ENCODE data around the gene SDK1. TPM values are rescaled to one million over a fixed set of nuclear protein-coding genes. Genes with fewer than 3 reads are reported as not detected.
"Not testable (repeated sequence)": the region's sequence is repeated elsewhere in the genome, so short reads cannot be mapped to it uniquely, and the experiment has no call there.

SDK1 gene
- polyA plus RNA-seq, 1 donor from 2014 or later, result not detected

DNA sequence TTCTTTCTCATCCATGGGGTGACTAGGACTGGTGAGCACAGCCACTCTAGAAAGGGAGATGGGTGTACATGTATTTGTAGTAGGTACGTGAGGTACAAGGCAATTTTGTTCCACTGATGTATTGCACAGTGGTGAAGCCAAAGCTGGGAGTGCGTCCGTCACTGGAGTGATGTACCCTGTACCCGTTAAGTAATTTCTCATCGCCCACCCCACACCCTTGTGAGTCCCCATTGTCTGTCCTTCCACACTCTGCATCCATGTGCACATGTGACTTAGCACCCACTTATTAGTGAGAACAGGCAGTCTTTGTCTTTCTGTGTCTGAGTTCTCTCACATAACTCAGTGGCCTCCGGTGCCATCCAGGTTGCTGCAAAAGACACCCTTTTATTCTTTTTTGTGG is 658.3 kb downstream of the SDK1 start:
- H3K4me1 Mint-ChIP-seq, result peaks cover 15 to 27% (median 21%) of the 10 kb centered on the region in 3 donors
- peaks cover 0 to 5% (median 0%) of the 10 kb centered on the region in 3 donors for H3K9me3 Mint-ChIP-seq
- no peaks in the 10 kb centered on the region for H3K36me3 Mint-ChIP-seq
- H3K4me3 Mint-ChIP-seq, result no peak overlapping the region
- no peak overlapping the region for H3K27ac Mint-ChIP-seq
- peaks cover 12% of the 10 kb centered on the region for H3K27me3 Mint-ChIP-seq

DNA sequence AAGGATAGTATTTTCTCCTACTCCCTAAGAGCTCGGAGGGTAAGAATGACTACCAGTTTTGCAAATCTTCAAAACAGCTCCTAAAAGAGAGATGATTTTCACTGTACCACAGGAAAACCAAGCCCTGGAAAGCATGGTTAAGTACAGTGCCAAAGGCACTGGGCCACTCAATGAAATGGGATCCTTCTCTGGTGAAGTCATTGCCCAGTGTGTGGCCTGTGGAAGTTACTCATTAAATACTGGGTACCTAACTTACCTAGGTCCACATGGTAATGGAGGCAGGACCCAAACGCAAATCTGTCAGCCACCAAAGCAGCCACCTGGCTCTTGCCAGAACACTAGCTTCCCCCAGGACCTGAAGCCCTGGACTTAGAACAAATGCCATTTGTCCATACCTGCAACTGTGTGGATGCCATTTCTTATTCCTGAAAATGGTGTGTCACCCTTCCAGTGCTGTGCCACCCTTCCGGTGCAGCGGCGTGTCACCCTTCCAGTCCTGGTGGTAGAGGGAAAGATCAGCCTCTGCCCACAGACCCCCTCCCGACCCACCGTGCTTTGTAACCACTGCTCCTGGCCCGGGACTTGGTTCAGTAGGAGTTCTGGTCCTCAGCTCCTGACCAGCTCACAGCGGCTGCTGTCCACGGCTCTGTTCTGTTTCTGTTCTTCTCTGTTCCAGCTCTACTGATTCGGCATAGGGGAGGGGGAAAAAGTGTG is 659.2 kb downstream of the SDK1 start:
- no peaks in the 10 kb centered on the region for H3K36me3 Mint-ChIP-seq
- H3K9me3 Mint-ChIP-seq, result peaks cover 0 to 5% (median 0%) of the 10 kb centered on the region in 3 donors
- H3K27me3 Mint-ChIP-seq, result peaks cover 10% of the 10 kb centered on the region
- no peak overlapping the region for H3K4me3 Mint-ChIP-seq
- H3K4me1 Mint-ChIP-seq, result peaks cover 15 to 27% (median 19%) of the 10 kb centered on the region in 3 donors
- H3K27ac Mint-ChIP-seq, result no peak overlapping the region

DNA sequence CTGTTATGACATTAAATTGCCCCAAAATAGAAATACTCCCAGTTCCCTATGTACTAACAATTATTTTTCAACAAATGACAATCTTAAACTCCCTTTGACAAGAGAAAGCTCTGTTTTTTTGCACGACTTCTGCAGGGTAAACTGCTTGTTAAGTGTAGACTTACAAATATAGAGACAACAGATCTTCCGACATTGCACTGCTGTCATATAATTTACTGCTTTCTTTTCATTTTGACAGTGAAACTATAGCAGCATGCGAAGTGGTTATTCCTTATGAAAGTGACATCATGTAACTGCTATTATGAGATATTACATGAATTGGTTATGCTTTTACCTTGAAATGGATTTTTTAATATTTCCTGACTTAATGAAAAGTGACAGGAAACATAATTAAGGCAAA is 659.9 kb downstream of the SDK1 start:
- Mint-ChIP-seq H3K4me1 (peaks cover 12 to 21% (median 15%) of the 10 kb centered on the region in 3 donors), H3K27me3 (peaks cover 13% of the 10 kb centered on the region), H3K36me3 (no peaks in the 10 kb centered on the region), H3K4me3 (no peak overlapping the region), H3K27ac (no peak overlapping the region), H3K9me3 (peaks cover 0 to 5% (median 0%) of the 10 kb centered on the region in 3 donors)

DNA sequence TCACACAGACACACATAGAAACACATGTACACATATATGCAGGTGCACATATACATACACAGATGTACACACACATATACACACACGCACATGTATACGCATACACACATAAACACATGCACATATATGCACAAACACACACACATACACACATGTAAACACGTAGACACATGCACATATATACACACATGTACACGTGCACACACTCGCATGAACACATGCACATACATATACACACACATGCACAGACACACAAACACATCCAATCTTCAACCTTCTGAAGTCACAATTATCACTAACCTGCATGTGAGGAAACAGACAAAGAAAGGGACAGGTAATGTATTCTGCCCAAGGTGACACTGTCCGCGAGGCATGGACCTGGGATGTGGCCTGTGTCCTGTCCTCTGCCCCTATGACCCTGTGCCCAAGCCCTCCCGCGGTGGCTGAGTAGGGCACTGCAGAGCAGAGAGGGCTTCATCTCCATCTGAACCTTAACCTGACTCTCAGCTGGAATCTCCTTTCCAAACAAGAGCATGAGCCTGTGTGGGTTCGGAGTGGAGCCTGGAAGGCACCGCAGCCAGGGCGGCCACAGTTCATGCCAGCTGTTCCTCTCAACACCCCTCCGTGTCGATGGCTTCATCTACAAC is 660.9 kb downstream of the SDK1 start:
- Mint-ChIP-seq H3K9me3 (peaks cover 0 to 5% (median 0%) of the 10 kb centered on the region in 3 donors), H3K36me3 (no peaks in the 10 kb centered on the region), H3K27me3 (peaks cover 6% of the 10 kb centered on the region), H3K4me1 (peaks cover 8 to 11% (median 10%) of the 10 kb centered on the region in 3 donors), H3K4me3 (no peak overlapping the region), H3K27ac (no peak overlapping the region)

DNA sequence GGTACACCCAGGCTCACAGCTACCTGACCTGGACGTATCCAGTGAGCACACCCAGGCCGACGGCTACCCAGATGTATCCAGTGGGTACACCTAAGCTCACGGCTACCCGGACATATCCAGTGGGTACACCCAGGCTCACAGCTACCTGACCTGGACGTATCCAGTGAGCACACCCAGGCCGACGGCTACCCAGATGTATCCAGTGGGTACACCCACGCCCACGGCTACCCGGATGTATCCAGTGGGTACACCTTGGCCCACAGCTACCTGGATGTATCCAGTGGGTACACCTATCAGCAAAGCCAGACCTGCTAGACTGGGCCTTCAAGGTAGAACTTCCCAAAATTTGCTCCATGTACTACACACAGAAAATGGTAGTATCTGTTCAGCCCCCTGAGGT is 662.7 kb downstream of the SDK1 start:
- H3K4me3 Mint-ChIP-seq, result not testable (repeated sequence)

DNA sequence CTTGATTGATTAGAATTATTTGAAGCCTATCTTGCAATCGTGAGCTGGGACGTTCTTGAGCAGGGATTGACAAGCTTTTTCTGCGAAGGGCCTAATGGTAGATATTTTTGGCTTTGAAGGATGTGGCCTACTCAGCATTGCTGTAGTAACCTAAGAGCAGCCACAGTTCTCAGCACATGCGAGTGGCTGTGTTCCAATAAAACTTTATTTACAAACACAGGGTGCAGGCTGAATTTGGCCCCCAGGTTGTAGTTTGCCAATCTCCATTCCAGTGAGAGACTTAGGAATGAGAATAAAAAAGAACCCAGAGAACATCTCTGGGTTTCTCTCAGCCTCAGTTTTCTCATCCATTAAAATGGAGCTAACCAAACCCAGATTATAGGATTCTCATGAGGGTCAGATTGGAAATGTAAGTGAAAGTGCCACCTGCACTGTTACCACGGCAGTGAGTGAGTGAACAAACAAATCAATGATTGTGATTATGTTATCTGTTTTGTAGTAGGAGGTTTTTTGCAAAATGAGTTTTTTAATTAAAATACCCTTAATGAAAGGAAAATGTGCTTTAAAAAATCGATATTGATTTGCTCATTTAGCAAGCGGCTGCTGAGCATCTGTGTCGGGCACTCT is 664.0 kb downstream of the SDK1 start:
- peaks cover 8% of the 10 kb centered on the region for H3K27me3 Mint-ChIP-seq
- peaks cover 0 to 2% (median 2%) of the 10 kb centered on the region in 3 donors for H3K4me1 Mint-ChIP-seq
- H3K9me3 Mint-ChIP-seq, result peaks cover 0 to 5% (median 4%) of the 10 kb centered on the region in 3 donors
- no peak overlapping the region for H3K27ac Mint-ChIP-seq
- H3K4me3 Mint-ChIP-seq, result no peak overlapping the region
- no peaks in the 10 kb centered on the region for H3K36me3 Mint-ChIP-seq

More for the DNA sequence above, 662.7 kb downstream of the SDK1 start:
- not testable (repeated sequence) for H3K27me3 Mint-ChIP-seq, H3K9me3 Mint-ChIP-seq, H3K27ac Mint-ChIP-seq, H3K4me1 Mint-ChIP-seq, H3K36me3 Mint-ChIP-seq

DNA sequence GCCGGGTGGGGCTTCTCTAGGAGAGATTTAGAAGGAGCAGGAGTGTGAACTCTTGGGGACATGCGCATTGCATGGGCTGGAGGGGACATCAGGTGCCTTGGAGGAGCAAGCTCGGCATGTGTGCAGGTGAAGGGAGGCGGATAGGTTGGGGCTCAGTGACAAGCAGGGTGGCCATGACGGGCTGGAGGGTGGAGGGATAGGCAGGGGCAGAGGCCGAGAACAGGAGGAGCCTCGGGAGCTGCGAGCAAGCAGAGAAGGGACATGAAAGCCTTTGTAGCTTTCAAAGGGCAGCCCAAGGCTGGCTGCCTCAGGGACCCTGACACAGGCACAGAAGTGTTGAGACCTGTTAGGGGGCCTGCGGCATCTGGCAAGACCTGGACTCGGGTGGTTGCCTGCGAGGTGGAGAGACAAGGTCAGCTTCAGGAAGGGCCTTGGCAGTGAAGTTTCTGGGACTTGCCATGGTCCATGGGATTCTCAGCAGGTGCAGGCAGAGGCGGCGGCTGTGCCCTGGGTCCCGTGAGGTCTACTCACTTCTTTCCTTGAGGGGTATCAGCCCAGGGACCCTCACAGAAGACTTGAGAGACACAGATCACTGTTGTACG is 664.8 kb downstream of the SDK1 start:
- Mint-ChIP-seq H3K36me3 (no peaks in the 10 kb centered on the region), H3K4me1 (peaks cover 0 to 3% (median 2%) of the 10 kb centered on the region in 3 donors), H3K9me3 (peaks cover 0 to 5% (median 4%) of the 10 kb centered on the region in 3 donors), H3K27me3 (peaks cover 6% of the 10 kb centered on the region), H3K4me3 (no peak overlapping the region), H3K27ac (no peak overlapping the region)

DNA sequence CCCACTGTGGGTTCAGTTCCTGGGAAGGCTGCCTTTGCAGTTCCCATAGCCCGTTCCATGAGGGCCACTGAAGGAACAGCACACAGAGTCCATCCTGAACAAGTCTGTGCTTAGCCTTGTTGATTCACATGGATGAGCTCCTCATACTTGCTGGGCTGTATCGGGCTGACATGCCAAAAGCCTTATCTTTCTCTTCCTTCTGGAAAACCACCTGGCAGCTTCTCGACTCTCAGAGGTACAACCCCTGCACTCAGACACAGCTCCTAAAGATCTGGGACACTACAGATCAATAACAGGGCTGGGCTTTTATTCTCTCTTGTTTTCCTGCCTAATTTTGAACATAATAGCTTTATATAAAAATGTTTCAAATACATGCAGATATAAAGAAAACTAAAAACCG is 667.2 kb downstream of the SDK1 start:
- peaks cover 0 to 4% (median 0%) of the 10 kb centered on the region in 3 donors for H3K9me3 Mint-ChIP-seq
- H3K4me1 Mint-ChIP-seq, result peaks cover 0 to 3% (median 2%) of the 10 kb centered on the region in 3 donors
- no peaks in the 10 kb centered on the region for H3K36me3 Mint-ChIP-seq
- peak overlapping the region in 1 of 3 donors; percentile 6 for H3K27ac Mint-ChIP-seq
- H3K27me3 Mint-ChIP-seq, result peaks cover 13% of the 10 kb centered on the region
- peak overlapping the region in 1 of 4 donors; percentile 70 for H3K4me3 Mint-ChIP-seq

DNA sequence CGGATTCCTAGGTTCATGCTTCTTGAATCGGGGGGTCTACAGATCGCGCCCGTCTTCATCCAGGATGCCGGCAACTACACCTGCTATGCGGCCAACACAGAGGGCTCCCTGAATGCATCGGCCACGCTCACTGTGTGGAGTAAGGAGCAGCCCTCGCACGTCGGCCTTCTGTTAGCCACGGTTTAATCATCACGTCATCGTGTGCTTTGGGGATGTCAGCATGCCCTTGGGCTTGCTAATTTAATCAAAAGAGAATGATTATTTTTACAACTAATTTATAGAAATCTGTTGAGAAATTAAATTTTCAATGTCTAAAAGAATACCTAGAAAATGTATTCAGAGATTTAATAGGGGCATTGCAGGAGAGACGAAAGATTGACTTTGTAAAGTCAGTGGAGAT is 668.2 kb downstream of the SDK1 start:
- Mint-ChIP-seq H3K4me1 (peaks cover 0 to 3% (median 2%) of the 10 kb centered on the region in 3 donors), H3K36me3 (no peaks in the 10 kb centered on the region), H3K9me3 (peaks cover 0 to 4% (median 0%) of the 10 kb centered on the region in 3 donors), H3K4me3 (no peak overlapping the region), H3K27ac (no peak overlapping the region), H3K27me3 (peaks cover 13% of the 10 kb centered on the region)

DNA sequence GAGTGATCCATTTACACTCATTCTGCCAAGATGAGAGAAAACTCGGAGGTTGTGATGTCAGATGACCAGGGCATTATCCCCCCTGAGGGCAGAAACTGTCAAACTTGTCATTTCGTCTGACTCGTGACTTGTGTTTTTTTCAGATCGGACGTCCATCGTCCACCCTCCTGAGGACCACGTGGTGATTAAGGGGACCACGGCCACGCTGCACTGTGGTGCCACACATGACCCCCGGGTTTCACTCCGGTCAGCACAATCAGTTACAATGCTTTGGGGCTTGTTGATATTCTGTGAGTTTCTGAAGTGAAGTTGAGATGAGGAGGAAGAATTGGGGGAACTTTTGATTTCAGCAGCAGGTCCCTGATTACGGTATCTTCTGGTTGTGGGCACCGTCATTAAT is 670.3 kb downstream of the SDK1 start:
- Mint-ChIP-seq H3K27me3 (peaks cover 8% of the 10 kb centered on the region), H3K4me1 (peaks cover 0 to 3% (median 2%) of the 10 kb centered on the region in 3 donors), H3K36me3 (no peaks in the 10 kb centered on the region), H3K4me3 (no peak overlapping the region), H3K27ac (no peak overlapping the region), H3K9me3 (peaks cover 0 to 4% (median 0%) of the 10 kb centered on the region in 3 donors)

DNA sequence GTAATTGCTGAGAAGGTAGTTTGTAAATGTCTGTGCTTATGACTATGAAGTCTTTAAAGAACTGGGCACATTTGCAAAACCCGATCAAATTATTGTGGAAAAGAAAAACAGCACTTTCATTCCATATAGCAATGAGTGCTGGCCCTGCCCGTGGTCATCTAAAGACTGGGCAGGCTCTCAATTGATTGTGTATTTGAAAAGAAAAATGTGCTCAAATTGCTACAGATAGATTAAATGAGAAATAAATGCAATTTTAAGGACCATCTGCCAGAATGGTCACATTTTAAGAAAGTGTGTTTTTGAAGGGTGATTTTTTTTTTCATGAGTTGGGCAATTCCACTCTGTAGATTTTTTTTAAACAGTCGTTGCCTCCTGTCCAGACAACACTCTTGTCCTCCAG is 672.2 kb downstream of the SDK1 start:
- Mint-ChIP-seq H3K4me1 (peaks cover 0 to 3% (median 2%) of the 10 kb centered on the region in 3 donors), H3K27ac (no peak overlapping the region), H3K27me3 (peaks cover 7% of the 10 kb centered on the region)

DNA sequence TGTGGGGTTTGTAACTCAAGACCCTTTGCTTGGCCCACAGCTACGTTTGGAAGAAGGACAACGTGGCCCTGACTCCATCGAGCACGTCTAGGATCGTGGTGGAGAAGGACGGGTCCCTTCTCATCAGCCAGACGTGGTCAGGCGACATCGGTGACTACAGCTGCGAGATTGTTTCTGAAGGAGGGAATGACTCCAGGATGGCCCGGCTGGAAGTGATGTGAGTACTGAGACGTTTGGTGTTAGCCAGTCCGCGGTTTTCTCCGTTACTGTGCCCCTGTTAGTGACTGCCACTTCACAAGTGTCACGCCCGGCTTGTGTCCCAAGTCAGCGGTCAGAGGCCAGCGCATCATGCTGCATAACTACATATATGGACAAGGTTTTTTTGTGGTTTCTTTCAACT is 673.3 kb downstream of the SDK1 start:
- Mint-ChIP-seq H3K36me3 (no peaks in the 10 kb centered on the region), H3K27ac (no peak overlapping the region), H3K4me3 (no peak overlapping the region), H3K4me1 (peaks cover 0 to 4% (median 0%) of the 10 kb centered on the region in 3 donors), H3K9me3 (peaks cover 0 to 3% (median 0%) of the 10 kb centered on the region in 3 donors), H3K27me3 (peaks cover 7% of the 10 kb centered on the region)

More for the DNA sequence above, 672.2 kb downstream of the SDK1 start:
- Mint-ChIP-seq H3K4me3 (no peak overlapping the region), H3K36me3 (no peaks in the 10 kb centered on the region), H3K9me3 (peaks cover 0 to 7% (median 0%) of the 10 kb centered on the region in 3 donors)

DNA sequence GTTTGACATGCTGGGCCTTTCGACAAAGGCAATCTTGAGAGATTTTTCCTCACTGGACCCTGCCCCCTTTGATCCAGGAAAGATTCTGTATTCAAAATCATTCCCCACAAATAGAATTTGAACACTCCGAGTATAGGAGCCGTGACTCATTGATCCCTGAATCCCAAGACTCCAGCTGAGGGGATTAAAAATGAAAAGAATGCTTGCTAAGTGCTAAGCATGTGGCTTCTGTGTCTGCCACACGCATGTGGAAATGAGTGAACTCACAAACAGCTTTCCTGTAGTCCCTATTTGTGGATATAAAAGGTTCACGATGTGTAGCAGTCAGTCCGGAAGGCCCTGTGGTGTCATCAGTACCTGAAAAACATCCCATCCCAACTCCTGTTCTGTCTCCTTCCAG is 674.3 kb downstream of the SDK1 start:
- Mint-ChIP-seq H3K4me3 (no peak overlapping the region), H3K4me1 (peaks cover 0 to 1% (median 0%) of the 10 kb centered on the region in 3 donors), H3K9me3 (peaks cover 0 to 3% (median 0%) of the 10 kb centered on the region in 3 donors), H3K36me3 (no peaks in the 10 kb centered on the region), H3K27ac (no peak overlapping the region), H3K27me3 (peaks cover 7% of the 10 kb centered on the region)

DNA sequence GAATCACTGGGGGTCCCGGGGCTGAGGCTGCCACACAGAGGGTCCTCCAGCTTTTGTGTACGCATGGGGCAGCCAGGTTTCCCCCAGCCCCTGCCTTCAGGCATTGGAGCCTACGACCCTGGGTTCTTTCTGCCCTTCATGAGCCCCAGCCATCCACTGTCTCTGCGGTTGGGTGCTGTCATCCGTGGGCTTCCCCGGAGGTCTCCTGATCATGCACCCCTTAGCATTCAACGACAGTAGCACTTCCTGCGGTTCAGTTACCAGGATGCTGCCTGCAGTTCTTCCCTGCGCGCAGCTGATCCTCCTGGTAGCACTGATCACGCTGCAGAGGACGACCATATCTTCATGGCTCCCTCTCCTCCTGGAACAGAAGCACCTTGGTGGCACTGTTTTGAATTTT is 676.3 kb downstream of the SDK1 start:
- Mint-ChIP-seq H3K36me3 (no peaks in the 10 kb centered on the region), H3K4me3 (no peak overlapping the region), H3K27ac (no peak overlapping the region), H3K27me3 (no peaks in the 10 kb centered on the region), H3K9me3 (peaks cover 0 to 7% (median 0%) of the 10 kb centered on the region in 3 donors), H3K4me1 (peaks cover 0 to 1% (median 0%) of the 10 kb centered on the region in 3 donors)

DNA sequence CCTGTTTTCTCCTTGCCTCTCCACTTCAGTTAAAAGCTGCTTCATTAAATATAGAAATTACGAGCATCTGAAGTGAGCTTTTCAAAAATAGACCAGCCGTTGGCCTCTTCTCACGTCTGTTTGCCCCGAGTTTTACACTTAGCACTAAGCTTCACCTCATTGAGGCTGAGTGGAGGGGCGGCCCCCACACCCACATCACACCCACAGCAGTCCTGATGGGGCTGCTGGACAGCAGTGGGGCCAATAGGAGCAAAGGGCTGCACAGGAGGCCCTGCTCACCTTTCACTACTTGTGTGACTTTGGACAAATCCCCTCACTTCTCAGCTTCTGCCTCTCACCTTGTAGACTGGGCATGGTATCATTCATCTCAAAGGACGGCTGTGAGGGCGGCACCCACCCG is 677.8 kb downstream of the SDK1 start:
- Mint-ChIP-seq H3K27ac (no peak overlapping the region), H3K9me3 (peaks cover 0 to 11% (median 0%) of the 10 kb centered on the region in 3 donors), H3K4me3 (no peak overlapping the region), H3K27me3 (no peaks in the 10 kb centered on the region), H3K4me1 (peaks cover 0 to 1% (median 0%) of the 10 kb centered on the region in 3 donors), H3K36me3 (no peaks in the 10 kb centered on the region)
